WTC11 (cell line): ENCODE measurements around the gene SOX8. TPM values are rescaled to one million over a fixed set of nuclear protein-coding genes. Genes with fewer than 3 reads are reported as not detected.

Experiments used
- ATAC-seq: fragments of 200-7000 bp; cut with Tn5 transposase; 2 replicates; pipeline ENCODE4 v1.10.0; 2021; ENCODE audit warnings: mild to moderate bottlenecking, moderate library complexity
- CTCF ChIA-PET: fragments of 300-600 bp; sonication (Branson Sonifier 250); formaldehyde crosslinking; loops from one replicate; lab custom pipeline; 2021; ENCODE audit warnings: antibody characterized with exemption; lab: Charles Lee
- POLR2A ChIA-PET: fragments of 350-600 bp; sonication (Branson Sonifier 250); formaldehyde crosslinking; loops from one replicate; lab custom pipeline; 2021; ENCODE audit warnings: antibody characterized with exemption; lab: Charles Lee
- DNase-seq: peaks from one replicate; pipeline ENCODE4 v3.0.0; 2021; ENCODE audit warnings: low spot score
- H3K27ac Mint-ChIP-seq: 2 replicates; pipeline ENCODE4 v1.8.0; 2021; ENCODE audit warnings: mixed read lengths
- H3K27me3 Mint-ChIP-seq: 2 replicates; pipeline ENCODE4 v1.8.0; 2021; ENCODE audit warnings: low read depth, mild to moderate bottlenecking, moderate library complexity, mixed read lengths
- H3K36me3 Mint-ChIP-seq: 2 replicates; pipeline ENCODE4 v1.8.0; 2021; ENCODE audit warnings: mixed read lengths
- H3K4me1 Mint-ChIP-seq: 2 replicates; pipeline ENCODE4 v1.8.0; 2022; ENCODE audit warnings: mixed read lengths
- H3K4me3 Mint-ChIP-seq: 2 replicates; pipeline ENCODE4 v1.8.0; 2021; ENCODE audit warnings: mild to moderate bottlenecking, moderate library complexity, mixed read lengths
- H3K9me3 Mint-ChIP-seq: 2 replicates; pipeline ENCODE4 v1.8.0; 2021; ENCODE audit warnings: mixed read lengths
- ATF1 ChIP-seq: sonication (generic); formaldehyde crosslinking; IDR thresholded peaks from 2 replicates; pipeline ENCODE4 v1.8.1; 2023; ENCODE audit warnings: mild to moderate bottlenecking, moderate library complexity, missing genetic modification reagents
- ETV6 ChIP-seq: sonication (generic); formaldehyde crosslinking; IDR thresholded peaks from 2 replicates; pipeline ENCODE4 v1.8.1; 2022; ENCODE audit warnings: mild to moderate bottlenecking, missing genetic modification reagents
- GRHL2 ChIP-seq: fragments of 250-450 bp; sonication (Bioruptor Pico); IDR thresholded peaks from 2 replicates; pipeline ENCODE4 v1.8.0; 2022; ENCODE audit warnings: mild to moderate bottlenecking, moderate library complexity; ENCODE audit not compliant: insufficient replicate concordance, severe bottlenecking
- JAZF1 ChIP-seq: fragments of 250-450 bp; sonication (Bioruptor Pico); IDR thresholded peaks from 2 replicates; pipeline ENCODE4 v1.9.0; 2021; ENCODE audit warnings: moderate library complexity, mild to moderate bottlenecking, inconsistent platforms
- JUN ChIP-seq: sonication (generic); formaldehyde crosslinking; IDR thresholded peaks from 2 replicates; pipeline ENCODE4 v1.8.0; 2023; ENCODE audit warnings: mild to moderate bottlenecking, missing genetic modification reagents
- NFATC4 ChIP-seq: fragments of 250-450 bp; sonication (Bioruptor Pico); IDR thresholded peaks from 2 replicates; pipeline ENCODE4 v1.9.0; 2021; ENCODE audit warnings: mild to moderate bottlenecking
- NFYB ChIP-seq: sonication (generic); formaldehyde crosslinking; conservative IDR thresholded peaks from 2 replicates; pipeline ENCODE4 v1.8.0; 2022; ENCODE audit warnings: low read depth, missing genetic modification reagents
- NR1H2 ChIP-seq: sonication (generic); formaldehyde crosslinking; IDR thresholded peaks from 2 replicates; pipeline ENCODE4 v1.9.0; 2021; ENCODE audit warnings: mild to moderate bottlenecking, moderate library complexity, missing genetic modification reagents
- NR3C1 ChIP-seq: sonication (generic); formaldehyde crosslinking; conservative IDR thresholded peaks from 2 replicates; pipeline ENCODE4 v1.8.1; 2023; ENCODE audit warnings: low read depth, mild to moderate bottlenecking, missing genetic modification reagents
- OVOL2 ChIP-seq: fragments of 250-450 bp; sonication (Bioruptor Pico); IDR thresholded peaks from 2 replicates; pipeline ENCODE4 v1.9.0; 2021; ENCODE audit warnings: mild to moderate bottlenecking, borderline replicate concordance
- RORB ChIP-seq: fragments of 250-450 bp; sonication (Bioruptor Pico); IDR thresholded peaks from 2 replicates; pipeline ENCODE4 v1.9.0; 2021; ENCODE audit warnings: mild to moderate bottlenecking
- SMAD4 ChIP-seq: sonication (generic); formaldehyde crosslinking; IDR thresholded peaks from 2 replicates; pipeline ENCODE4 v1.8.0; 2022; ENCODE audit warnings: mild to moderate bottlenecking, missing genetic modification reagents
- TP53 ChIP-seq: sonication (generic); formaldehyde crosslinking; IDR thresholded peaks from 2 replicates; pipeline ENCODE4 v1.8.1; 2023; ENCODE audit warnings: mild to moderate bottlenecking, missing genetic modification reagents
- ZBTB21 ChIP-seq: sonication (generic); formaldehyde crosslinking; IDR thresholded peaks from 2 replicates; pipeline ENCODE4 v1.8.1; 2023; ENCODE audit warnings: mild to moderate bottlenecking, missing genetic modification reagents, borderline replicate concordance
- ZNF138 ChIP-seq: sonication (generic); formaldehyde crosslinking; conservative IDR thresholded peaks from 2 replicates; pipeline ENCODE4 v1.8.1; 2022; ENCODE audit warnings: mild to moderate bottlenecking, moderate library complexity, missing genetic modification reagents
- ZNF423 ChIP-seq: fragments of 250-450 bp; sonication (Bioruptor Pico); IDR thresholded peaks from 2 replicates; pipeline ENCODE4 v2.1.2; 2022; ENCODE audit warnings: mild to moderate bottlenecking, moderate library complexity
- ZNF671 ChIP-seq: fragments of 250-450 bp; sonication (Bioruptor Pico); IDR thresholded peaks from 2 replicates; pipeline ENCODE4 v1.8.0; 2021; ENCODE audit warnings: mild to moderate bottlenecking
- total RNA-seq: library from RNA; stranded (reverse); gene quantifications from 3 replicates; pipeline ENCODE4 v1.2.3, GENCODE V29; 2021
- TF ChIP-seq, protein P1 (sequence below): sonication (generic); formaldehyde crosslinking; IDR thresholded peaks from 2 replicates; pipeline ENCODE4 v1.8.0; 2022; ENCODE audit warnings: mild to moderate bottlenecking, missing genetic modification reagents
- TF ChIP-seq, protein P2 (sequence below): sonication (generic); formaldehyde crosslinking; IDR thresholded peaks from 2 replicates; pipeline ENCODE4 v1.8.1; 2022; ENCODE audit warnings: mild to moderate bottlenecking, missing genetic modification reagents, moderate library complexity, borderline replicate concordance
- TF ChIP-seq, protein P3 (sequence below): sonication (generic); formaldehyde crosslinking; IDR thresholded peaks from 2 replicates; pipeline ENCODE4 v1.8.0; 2023; ENCODE audit warnings: missing genetic modification reagents
- TF ChIP-seq, protein P4 (sequence below): sonication (generic); formaldehyde crosslinking; IDR thresholded peaks from 2 replicates; pipeline ENCODE4 v1.8.0; 2022; ENCODE audit warnings: mild to moderate bottlenecking, missing genetic modification reagents
- TF ChIP-seq, protein P5 (sequence below): sonication (generic); formaldehyde crosslinking; conservative IDR thresholded peaks from 2 replicates; pipeline ENCODE4 v1.8.1; 2023; ENCODE audit warnings: mild to moderate bottlenecking, low read depth, missing genetic modification reagents, moderate library complexity
- TF ChIP-seq, protein P6 (sequence below): sonication (generic); formaldehyde crosslinking; IDR thresholded peaks from 2 replicates; pipeline ENCODE4 v1.8.1; 2022; ENCODE audit warnings: low read depth, missing genetic modification reagents, borderline replicate concordance

SOX8 gene
- total RNA-seq, 1 experiment from 2014 or later = 12.3 TPM

DNA sequence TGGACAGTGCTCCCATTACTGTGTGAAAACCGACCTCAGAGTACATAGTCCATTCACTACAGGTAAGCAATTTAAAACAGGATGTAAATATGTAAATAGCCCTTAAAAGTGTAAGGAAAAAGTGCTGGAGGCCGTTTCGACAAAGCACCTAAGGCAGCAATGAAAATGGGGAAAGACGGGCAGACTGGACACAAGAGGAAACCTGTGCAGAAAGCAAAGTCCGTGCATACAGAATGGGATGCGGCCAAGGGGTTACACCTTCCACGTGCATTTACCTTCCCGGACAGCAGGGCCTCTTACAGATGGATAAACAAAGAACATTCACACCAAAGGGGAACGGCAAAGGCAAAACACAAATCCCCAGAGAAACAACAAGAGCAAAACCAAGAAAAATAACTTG, 42.8 kb upstream of the SOX8 start:
- DNase-seq = no peak
- Mint-ChIP-seq H3K4me3 (no peak overlapping the region), H3K4me1 (no peaks in the 10 kb centered on the region), H3K27me3 (no peaks in the 10 kb centered on the region; the same call in 1 of the 2 replicates), H3K36me3 (peaks cover 25% of the 10 kb centered on the region), H3K27ac (no peak overlapping the region), H3K9me3 (peaks cover 31% of the 10 kb centered on the region)
- no peak for ATAC-seq
- ChIA-PET POLR2A (no interaction called here), CTCF (interaction anchor here (2.1 kb wide), 1 partner anchor 118 kb away, joined by 5 read pairs; no protein-coding TSS in a partner anchor)
- TF ChIP-seq TP53 (CRISPR knock-in tag) = no peak
- TF ChIP-seq ZNF138 = no peak
- no peak for TF ChIP-seq NR1H2
- TF ChIP-seq GRHL2 (CRISPR knock-in tag) = no peak
- TF ChIP-seq ZNF423 = no peak
- TF ChIP-seq ETV6 (CRISPR knock-in tag) = no peak
- TF ChIP-seq, protein P1, sequence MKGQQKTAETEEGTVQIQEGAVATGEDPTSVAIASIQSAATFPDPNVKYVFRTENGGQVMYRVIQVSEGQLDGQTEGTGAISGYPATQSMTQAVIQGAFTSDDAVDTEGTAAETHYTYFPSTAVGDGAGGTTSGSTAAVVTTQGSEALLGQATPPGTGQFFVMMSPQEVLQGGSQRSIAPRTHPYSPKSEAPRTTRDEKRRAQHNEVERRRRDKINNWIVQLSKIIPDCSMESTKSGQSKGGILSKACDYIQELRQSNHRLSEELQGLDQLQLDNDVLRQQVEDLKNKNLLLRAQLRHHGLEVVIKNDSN = no peak
- TF ChIP-seq, protein P2, sequence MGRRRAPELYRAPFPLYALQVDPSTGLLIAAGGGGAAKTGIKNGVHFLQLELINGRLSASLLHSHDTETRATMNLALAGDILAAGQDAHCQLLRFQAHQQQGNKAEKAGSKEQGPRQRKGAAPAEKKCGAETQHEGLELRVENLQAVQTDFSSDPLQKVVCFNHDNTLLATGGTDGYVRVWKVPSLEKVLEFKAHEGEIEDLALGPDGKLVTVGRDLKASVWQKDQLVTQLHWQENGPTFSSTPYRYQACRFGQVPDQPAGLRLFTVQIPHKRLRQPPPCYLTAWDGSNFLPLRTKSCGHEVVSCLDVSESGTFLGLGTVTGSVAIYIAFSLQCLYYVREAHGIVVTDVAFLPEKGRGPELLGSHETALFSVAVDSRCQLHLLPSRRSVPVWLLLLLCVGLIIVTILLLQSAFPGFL (CRISPR knock-in tag) = no peak
- TF ChIP-seq JAZF1 (CRISPR knock-in tag) = no peak

DNA sequence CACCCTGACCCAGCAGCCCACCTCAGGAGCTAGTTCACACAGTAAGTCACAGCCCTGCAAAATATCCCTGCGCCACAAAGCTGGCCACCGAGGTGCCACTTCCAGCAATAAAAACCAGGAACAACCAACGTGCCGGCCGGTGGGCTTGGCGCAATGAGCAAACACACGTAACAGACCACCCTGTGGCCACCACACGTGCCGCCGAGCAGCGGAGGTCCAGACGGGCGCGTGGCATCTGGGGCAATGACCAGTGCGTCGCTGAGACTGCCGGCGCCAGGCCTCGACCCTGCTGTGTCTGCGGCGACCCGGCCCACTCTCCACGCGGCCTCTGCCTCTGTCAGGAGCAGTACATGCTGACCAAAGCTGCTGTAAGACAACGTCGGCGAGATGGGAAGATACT, 42.3 kb upstream of the SOX8 start:
- H3K27me3 Mint-ChIP-seq = no peaks in the 10 kb centered on the region; the same call in 1 of the 2 replicates
- no peak overlapping the region for H3K27ac Mint-ChIP-seq
- H3K4me1 Mint-ChIP-seq = no peaks in the 10 kb centered on the region
- ATAC-seq (no peak), DNase-seq (no peak)
- H3K4me3 Mint-ChIP-seq = no peak overlapping the region
- TF ChIP-seq, protein P3, sequence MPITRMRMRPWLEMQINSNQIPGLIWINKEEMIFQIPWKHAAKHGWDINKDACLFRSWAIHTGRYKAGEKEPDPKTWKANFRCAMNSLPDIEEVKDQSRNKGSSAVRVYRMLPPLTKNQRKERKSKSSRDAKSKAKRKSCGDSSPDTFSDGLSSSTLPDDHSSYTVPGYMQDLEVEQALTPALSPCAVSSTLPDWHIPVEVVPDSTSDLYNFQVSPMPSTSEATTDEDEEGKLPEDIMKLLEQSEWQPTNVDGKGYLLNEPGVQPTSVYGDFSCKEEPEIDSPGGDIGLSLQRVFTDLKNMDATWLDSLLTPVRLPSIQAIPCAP (CRISPR knock-in tag) = no peak
- TF ChIP-seq, protein P2 (CRISPR knock-in tag) = no peak
- TF ChIP-seq ZBTB21 (CRISPR knock-in tag) (no peak), SMAD4 (CRISPR knock-in tag) (no peak), JAZF1 (CRISPR knock-in tag) (no peak), NFATC4 (CRISPR knock-in tag) (no peak), RORB (no peak), OVOL2 (CRISPR knock-in tag) (no peak), JUN (CRISPR knock-in tag) (no peak), ATF1 (CRISPR knock-in tag) (no peak), NFYB (CRISPR knock-in tag) (no peak), ZNF671 (CRISPR knock-in tag) (no peak), NR1H2 (no peak)
- TF ChIP-seq, protein P4, sequence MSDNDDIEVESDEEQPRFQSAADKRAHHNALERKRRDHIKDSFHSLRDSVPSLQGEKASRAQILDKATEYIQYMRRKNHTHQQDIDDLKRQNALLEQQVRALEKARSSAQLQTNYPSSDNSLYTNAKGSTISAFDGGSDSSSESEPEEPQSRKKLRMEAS = no peak
- TF ChIP-seq, all 79 proteins: peak for 0
- peaks cover 33% of the 10 kb centered on the region for H3K9me3 Mint-ChIP-seq
- peaks cover 30% of the 10 kb centered on the region for H3K36me3 Mint-ChIP-seq
- ChIA-PET POLR2A (no interaction called here), CTCF (interaction anchor here (2.1 kb wide), 1 partner anchor 118 kb away, joined by 5 read pairs; no protein-coding TSS in a partner anchor)

DNA sequence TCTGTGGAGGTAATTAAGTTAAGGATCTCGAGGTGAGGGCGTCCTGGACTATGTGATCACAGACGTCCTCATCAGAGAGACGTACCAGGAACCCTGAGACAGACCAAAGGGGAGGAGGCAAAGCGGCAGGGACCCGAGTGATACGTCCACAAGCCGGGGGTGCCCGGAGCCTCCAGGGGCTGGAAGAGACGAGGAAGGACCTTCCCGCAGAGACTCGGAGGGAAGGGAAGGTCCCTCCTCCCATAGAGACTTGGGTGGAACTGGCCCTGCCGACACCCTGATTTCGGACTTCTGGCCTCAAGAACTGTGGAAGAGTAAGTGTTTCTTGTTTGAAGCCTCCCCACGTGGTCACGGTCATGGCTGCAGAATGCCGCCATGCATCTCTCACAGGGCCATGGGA, 41.6 kb upstream of the SOX8 start:
- H3K27me3 Mint-ChIP-seq = no peaks in the 10 kb centered on the region; the same call in 1 of the 2 replicates
- peaks cover 33% of the 10 kb centered on the region for H3K9me3 Mint-ChIP-seq
- no peaks in the 10 kb centered on the region for H3K4me1 Mint-ChIP-seq
- H3K4me3 Mint-ChIP-seq = no peak overlapping the region
- ATAC-seq (no peak), DNase-seq (no peak)
- ChIA-PET CTCF (no interaction called here), POLR2A (no interaction called here)
- peaks cover 30% of the 10 kb centered on the region for H3K36me3 Mint-ChIP-seq
- no peak overlapping the region for H3K27ac Mint-ChIP-seq
- TF ChIP-seq, protein P5, sequence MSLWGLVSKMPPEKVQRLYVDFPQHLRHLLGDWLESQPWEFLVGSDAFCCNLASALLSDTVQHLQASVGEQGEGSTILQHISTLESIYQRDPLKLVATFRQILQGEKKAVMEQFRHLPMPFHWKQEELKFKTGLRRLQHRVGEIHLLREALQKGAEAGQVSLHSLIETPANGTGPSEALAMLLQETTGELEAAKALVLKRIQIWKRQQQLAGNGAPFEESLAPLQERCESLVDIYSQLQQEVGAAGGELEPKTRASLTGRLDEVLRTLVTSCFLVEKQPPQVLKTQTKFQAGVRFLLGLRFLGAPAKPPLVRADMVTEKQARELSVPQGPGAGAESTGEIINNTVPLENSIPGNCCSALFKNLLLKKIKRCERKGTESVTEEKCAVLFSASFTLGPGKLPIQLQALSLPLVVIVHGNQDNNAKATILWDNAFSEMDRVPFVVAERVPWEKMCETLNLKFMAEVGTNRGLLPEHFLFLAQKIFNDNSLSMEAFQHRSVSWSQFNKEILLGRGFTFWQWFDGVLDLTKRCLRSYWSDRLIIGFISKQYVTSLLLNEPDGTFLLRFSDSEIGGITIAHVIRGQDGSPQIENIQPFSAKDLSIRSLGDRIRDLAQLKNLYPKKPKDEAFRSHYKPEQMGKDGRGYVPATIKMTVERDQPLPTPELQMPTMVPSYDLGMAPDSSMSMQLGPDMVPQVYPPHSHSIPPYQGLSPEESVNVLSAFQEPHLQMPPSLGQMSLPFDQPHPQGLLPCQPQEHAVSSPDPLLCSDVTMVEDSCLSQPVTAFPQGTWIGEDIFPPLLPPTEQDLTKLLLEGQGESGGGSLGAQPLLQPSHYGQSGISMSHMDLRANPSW (CRISPR knock-in tag) = no peak
- no peak for TF ChIP-seq NR3C1 (CRISPR knock-in tag)
- no peak for TF ChIP-seq ZBTB21 (CRISPR knock-in tag)
- TF ChIP-seq, protein P6, sequence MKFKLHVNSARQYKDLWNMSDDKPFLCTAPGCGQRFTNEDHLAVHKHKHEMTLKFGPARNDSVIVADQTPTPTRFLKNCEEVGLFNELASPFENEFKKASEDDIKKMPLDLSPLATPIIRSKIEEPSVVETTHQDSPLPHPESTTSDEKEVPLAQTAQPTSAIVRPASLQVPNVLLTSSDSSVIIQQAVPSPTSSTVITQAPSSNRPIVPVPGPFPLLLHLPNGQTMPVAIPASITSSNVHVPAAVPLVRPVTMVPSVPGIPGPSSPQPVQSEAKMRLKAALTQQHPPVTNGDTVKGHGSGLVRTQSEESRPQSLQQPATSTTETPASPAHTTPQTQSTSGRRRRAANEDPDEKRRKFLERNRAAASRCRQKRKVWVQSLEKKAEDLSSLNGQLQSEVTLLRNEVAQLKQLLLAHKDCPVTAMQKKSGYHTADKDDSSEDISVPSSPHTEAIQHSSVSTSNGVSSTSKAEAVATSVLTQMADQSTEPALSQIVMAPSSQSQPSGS (CRISPR knock-in tag) = no peak
